ENCODE data around the gene LONP2. TPM values are rescaled to one million over a fixed set of nuclear protein-coding genes. Genes with fewer than 3 reads are reported as not detected.
"Not testable (repeated sequence)": the region's sequence is repeated elsewhere in the genome, so short reads cannot be mapped to it uniquely, and the experiment has no call there.

LONP2 gene
- total and polyA plus RNA-seq, 4 donors, result 30.0 to 304 (median 52.8) TPM

DNA sequence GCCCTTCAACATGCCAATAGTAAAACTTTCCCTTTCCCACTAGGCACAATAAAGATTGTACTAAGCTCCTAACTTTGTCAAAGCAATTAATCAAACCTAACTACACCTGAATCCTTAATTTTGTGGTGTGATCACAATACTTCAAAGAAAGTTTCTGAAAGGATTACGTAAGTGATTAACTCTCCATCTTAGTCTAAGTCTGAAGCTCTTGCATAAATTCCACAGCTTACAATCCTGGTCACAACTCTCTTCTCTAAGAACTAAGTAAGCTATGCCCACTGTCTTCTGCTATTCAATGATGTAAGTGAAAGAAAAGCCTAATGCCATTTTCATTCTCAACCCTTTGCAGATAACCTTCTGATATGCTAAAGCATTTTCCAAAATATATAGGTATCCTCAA, 125.7 kb downstream of the LONP2 start (continued):
- TF ChIP-seq EGR1 (IDR thresholded peaks at IDR 0.05; ENCODE audit: low read depth in 2 of 2), result no peak
- no peak for TF ChIP-seq FOXA1 (IDR thresholded peaks at IDR 0.05)

DNA sequence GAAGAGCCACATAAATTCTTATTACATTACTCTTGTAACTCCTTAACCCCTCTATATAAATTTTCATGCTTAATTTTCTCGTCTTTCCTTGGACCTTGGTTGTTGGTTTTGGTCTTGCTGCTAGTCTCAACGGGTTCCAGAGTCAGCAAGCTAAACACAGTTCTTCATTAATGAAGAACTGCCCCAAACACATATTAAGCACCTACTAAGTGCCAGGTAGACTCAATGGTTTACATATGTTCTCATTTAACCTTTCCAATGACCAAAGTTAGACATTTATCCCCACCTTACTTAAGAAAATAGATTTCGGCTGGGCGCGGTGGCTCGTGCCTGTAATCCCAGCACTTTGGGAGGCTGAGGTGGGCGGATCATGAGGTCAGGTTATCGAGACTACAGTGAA, 126.1 kb downstream of the LONP2 start:
- DNase-seq (ENCODE audit: low spot score), result no peak
- Histone ChIP-seq H3K4me3 (ENCODE audit: low read depth in 1 of 3, low read length in 3 of 3) (no peak overlapping the region), H3K27me3 (ENCODE audit: control insufficient read depth in 4 of 4, insufficient read depth in 4 of 4, low read length in 3 of 4) (no peaks in the 10 kb centered on the region), H3K9me3 (ENCODE audit: control insufficient read depth in 4 of 4, low read length in 3 of 4) (no peaks in the 10 kb centered on the region), H3K36me3 (ENCODE audit: control insufficient read depth in 4 of 4, insufficient read depth in 3 of 4, low read depth in 1 of 4, low read length in 3 of 4) (no peaks in the 10 kb centered on the region), H3K27ac (ENCODE audit: low read depth in 1 of 2, low read length in 2 of 2) (no peak overlapping the region), H3K9ac (ENCODE audit: low read depth in 1 of 2, low read length in 2 of 2) (no peak overlapping the region), H3K4me1 (ENCODE audit: control insufficient read depth in 4 of 4, insufficient read depth in 4 of 4, low read length in 3 of 4) (peaks cover 11 to 41% (median 21%) of the 10 kb centered on the region in 4 donors)
- no peak for TF ChIP-seq GABPA (IDR thresholded peaks at IDR 0.05 in 1 of 2, conservative IDR thresholded peaks at IDR 0.05 in 1 of 2)
- no peak for TF ChIP-seq EGR1 (IDR thresholded peaks at IDR 0.05; ENCODE audit: low read depth in 2 of 2)
- no peak for TF ChIP-seq ATF3 (IDR thresholded peaks at IDR 0.05)
- TF ChIP-seq YY1 (IDR thresholded peaks at IDR 0.05), result no peak
- TF ChIP-seq, protein P1, sequence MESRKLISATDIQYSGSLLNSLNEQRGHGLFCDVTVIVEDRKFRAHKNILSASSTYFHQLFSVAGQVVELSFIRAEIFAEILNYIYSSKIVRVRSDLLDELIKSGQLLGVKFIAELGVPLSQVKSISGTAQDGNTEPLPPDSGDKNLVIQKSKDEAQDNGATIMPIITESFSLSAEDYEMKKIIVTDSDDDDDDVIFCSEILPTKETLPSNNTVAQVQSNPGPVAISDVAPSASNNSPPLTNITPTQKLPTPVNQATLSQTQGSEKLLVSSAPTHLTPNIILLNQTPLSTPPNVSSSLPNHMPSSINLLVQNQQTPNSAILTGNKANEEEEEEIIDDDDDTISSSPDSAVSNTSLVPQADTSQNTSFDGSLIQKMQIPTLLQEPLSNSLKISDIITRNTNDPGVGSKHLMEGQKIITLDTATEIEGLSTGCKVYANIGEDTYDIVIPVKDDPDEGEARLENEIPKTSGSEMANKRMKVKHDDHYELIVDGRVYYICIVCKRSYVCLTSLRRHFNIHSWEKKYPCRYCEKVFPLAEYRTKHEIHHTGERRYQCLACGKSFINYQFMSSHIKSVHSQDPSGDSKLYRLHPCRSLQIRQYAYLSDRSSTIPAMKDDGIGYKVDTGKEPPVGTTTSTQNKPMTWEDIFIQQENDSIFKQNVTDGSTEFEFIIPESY (IDR thresholded peaks at IDR 0.05), result no peak
- TF ChIP-seq, protein P2, sequence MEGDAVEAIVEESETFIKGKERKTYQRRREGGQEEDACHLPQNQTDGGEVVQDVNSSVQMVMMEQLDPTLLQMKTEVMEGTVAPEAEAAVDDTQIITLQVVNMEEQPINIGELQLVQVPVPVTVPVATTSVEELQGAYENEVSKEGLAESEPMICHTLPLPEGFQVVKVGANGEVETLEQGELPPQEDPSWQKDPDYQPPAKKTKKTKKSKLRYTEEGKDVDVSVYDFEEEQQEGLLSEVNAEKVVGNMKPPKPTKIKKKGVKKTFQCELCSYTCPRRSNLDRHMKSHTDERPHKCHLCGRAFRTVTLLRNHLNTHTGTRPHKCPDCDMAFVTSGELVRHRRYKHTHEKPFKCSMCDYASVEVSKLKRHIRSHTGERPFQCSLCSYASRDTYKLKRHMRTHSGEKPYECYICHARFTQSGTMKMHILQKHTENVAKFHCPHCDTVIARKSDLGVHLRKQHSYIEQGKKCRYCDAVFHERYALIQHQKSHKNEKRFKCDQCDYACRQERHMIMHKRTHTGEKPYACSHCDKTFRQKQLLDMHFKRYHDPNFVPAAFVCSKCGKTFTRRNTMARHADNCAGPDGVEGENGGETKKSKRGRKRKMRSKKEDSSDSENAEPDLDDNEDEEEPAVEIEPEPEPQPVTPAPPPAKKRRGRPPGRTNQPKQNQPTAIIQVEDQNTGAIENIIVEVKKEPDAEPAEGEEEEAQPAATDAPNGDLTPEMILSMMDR (IDR thresholded peaks at IDR 0.05; ENCODE audit: low read depth, low read length, missing input control), result no peak
- TF ChIP-seq HNF4G (IDR thresholded peaks at IDR 0.05), result no peak
- TF ChIP-seq JUND (IDR thresholded peaks at IDR 0.05), result no peak
- TF ChIP-seq RAD21 (IDR thresholded peaks at IDR 0.05), result no peak
- no peak for TF ChIP-seq HNF4A (conservative IDR thresholded peaks at IDR 0.05)
- TF ChIP-seq NR2F2 (IDR thresholded peaks at IDR 0.05), result no peak
- TF ChIP-seq TAF1 (conservative IDR thresholded peaks at IDR 0.05), result no peak
- TF ChIP-seq, protein P3, sequence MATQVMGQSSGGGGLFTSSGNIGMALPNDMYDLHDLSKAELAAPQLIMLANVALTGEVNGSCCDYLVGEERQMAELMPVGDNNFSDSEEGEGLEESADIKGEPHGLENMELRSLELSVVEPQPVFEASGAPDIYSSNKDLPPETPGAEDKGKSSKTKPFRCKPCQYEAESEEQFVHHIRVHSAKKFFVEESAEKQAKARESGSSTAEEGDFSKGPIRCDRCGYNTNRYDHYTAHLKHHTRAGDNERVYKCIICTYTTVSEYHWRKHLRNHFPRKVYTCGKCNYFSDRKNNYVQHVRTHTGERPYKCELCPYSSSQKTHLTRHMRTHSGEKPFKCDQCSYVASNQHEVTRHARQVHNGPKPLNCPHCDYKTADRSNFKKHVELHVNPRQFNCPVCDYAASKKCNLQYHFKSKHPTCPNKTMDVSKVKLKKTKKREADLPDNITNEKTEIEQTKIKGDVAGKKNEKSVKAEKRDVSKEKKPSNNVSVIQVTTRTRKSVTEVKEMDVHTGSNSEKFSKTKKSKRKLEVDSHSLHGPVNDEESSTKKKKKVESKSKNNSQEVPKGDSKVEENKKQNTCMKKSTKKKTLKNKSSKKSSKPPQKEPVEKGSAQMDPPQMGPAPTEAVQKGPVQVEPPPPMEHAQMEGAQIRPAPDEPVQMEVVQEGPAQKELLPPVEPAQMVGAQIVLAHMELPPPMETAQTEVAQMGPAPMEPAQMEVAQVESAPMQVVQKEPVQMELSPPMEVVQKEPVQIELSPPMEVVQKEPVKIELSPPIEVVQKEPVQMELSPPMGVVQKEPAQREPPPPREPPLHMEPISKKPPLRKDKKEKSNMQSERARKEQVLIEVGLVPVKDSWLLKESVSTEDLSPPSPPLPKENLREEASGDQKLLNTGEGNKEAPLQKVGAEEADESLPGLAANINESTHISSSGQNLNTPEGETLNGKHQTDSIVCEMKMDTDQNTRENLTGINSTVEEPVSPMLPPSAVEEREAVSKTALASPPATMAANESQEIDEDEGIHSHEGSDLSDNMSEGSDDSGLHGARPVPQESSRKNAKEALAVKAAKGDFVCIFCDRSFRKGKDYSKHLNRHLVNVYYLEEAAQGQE (IDR thresholded peaks at IDR 0.05), result no peak
- TF ChIP-seq, protein P4, sequence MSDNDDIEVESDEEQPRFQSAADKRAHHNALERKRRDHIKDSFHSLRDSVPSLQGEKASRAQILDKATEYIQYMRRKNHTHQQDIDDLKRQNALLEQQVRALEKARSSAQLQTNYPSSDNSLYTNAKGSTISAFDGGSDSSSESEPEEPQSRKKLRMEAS (IDR thresholded peaks at IDR 0.05), result no peak
- no peak for TF ChIP-seq SP1 (IDR thresholded peaks at IDR 0.05)
- no peak for TF ChIP-seq FOXA1 (IDR thresholded peaks at IDR 0.05)
- WGBS, result 98% methylated on average over 8 of the region's 8 CpGs

DNA sequence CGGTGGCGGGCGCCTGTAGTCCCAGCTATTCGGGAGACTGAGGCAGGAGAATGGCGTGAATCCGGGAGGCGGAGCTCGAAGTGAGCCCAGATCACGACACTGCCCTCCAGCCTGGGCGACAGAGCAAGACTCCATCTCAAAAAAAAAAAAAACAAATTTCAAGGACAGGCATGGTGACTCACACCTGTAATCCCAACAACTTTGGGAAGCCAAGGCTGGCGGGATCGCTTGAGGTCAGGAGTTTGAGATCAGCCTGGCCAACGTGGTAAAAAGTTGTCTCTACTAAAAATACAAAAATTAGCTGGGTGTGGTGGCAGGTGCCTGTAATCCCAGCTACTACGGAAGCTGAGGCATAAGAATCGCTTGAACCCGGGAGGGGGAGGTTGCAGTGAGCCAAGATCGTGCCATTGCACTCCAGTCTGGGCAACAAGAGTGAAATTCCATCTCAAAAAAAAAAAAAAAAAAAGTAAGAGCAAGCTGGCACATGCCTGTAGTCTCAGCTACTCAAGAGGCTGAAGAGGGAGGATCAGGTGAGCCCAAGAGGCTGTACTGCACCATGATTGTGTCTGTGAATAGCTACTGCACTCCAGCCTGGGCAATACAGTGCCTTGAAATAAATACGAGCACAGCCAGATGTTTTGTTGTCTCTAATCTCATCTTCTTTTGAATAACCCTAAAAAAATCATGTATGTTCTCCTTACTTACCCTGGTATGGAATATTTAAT, 126.7 kb downstream of the LONP2 start:
- not testable (repeated sequence) for H3K27me3 ChIP-seq (ENCODE audit: control insufficient read depth in 4 of 4, insufficient read depth in 4 of 4, low read length in 3 of 4); H3K4me3 ChIP-seq (ENCODE audit: low read depth in 1 of 3, low read length in 3 of 3); H3K9ac ChIP-seq (ENCODE audit: low read depth in 1 of 2, low read length in 2 of 2); H3K36me3 ChIP-seq (ENCODE audit: control insufficient read depth in 4 of 4, insufficient read depth in 3 of 4, low read depth in 1 of 4, low read length in 3 of 4); DNase-seq (ENCODE audit: low spot score); H3K9me3 ChIP-seq (ENCODE audit: control insufficient read depth in 4 of 4, low read length in 3 of 4); H3K27ac ChIP-seq (ENCODE audit: low read depth in 1 of 2, low read length in 2 of 2)
- WGBS, result 94% methylated on average over 18 of the region's 18 CpGs
- H3K4me1 ChIP-seq (ENCODE audit: control insufficient read depth in 4 of 4, insufficient read depth in 4 of 4, low read length in 3 of 4), result peaks cover 14 to 35% (median 17%) of the 10 kb centered on the region in 4 donors
